ENCODE results near the gene IFI30.
"Not testable (repeated sequence)": the region's sequence is repeated elsewhere in the genome, so short reads cannot be mapped to it uniquely, and the experiment has no call there.

The IFI30 gene

GRCh38 chr19:18152817-18153555 is 20.6 kb upstream of the IFI30 start, which contains the start of gene PIK3R2:
Gene PIK3R2, plus strand, starts transcription at chr19:18153163. Its CDS starts 2,717 bp downstream, at chr19:18155880.
- peak; percentile 100 for DNase-seq

GRCh38 chr19:18153556-18154134 is 20.0 kb upstream of the IFI30 start:
- DNase-seq = no peak

- no peak for DNase-seq
Measured at GRCh38 chr19:18155095-18156087, 18.2 kb upstream of the IFI30 start.

GRCh38 chr19:18156268-18156667 is 17.3 kb upstream of the IFI30 start:
- no peak for DNase-seq

GRCh38 chr19:18156841-18157464 is 16.7 kb upstream of the IFI30 start:
- peak; percentile 24 for DNase-seq

- DNase-seq = no peak
Measured at GRCh38 chr19:18157465-18158063, 16.0 kb upstream of the IFI30 start.

GRCh38 chr19:18158467-18158866 is 15.1 kb upstream of the IFI30 start:
- no peak for DNase-seq

GRCh38 chr19:18159059-18159616 is 14.5 kb upstream of the IFI30 start:
- DNase-seq = not testable (repeated sequence)

GRCh38 chr19:18159810-18160209 is 13.8 kb upstream of the IFI30 start:
- DNase-seq = no peak

GRCh38 chr19:18160493-18160970 is 13.1 kb upstream of the IFI30 start:
- DNase-seq = no peak

- DNase-seq = peak; percentile 90
Measured at GRCh38 chr19:18160971-18161635, 12.5 kb upstream of the IFI30 start.

GRCh38 chr19:18161636-18162002 is 12.0 kb upstream of the IFI30 start:
- DNase-seq = no peak

GRCh38 chr19:18164072-18164471 is 9.5 kb upstream of the IFI30 start:
- DNase-seq = no peak

- no peak for DNase-seq
Measured at GRCh38 chr19:18165794-18166544, 7.6 kb upstream of the IFI30 start.

- DNase-seq = no peak
Measured at GRCh38 chr19:18167011-18167410, 6.6 kb upstream of the IFI30 start.

- DNase-seq = peak; percentile 69
Measured at GRCh38 chr19:18167975-18168645, 5.5 kb upstream of the IFI30 start.

- no peak for DNase-seq
Measured at GRCh38 chr19:18168673-18169381, 4.8 kb upstream of the IFI30 start.

- peak; percentile 93 for DNase-seq
Measured at GRCh38 chr19:18170714-18171255, 2.8 kb upstream of the IFI30 start.
